Measurements from ENCODE around the gene SRP72. TPM values are rescaled to one million over a fixed set of nuclear protein-coding genes. Genes with fewer than 3 reads are reported as not detected.

The SRP72 gene, protein sequence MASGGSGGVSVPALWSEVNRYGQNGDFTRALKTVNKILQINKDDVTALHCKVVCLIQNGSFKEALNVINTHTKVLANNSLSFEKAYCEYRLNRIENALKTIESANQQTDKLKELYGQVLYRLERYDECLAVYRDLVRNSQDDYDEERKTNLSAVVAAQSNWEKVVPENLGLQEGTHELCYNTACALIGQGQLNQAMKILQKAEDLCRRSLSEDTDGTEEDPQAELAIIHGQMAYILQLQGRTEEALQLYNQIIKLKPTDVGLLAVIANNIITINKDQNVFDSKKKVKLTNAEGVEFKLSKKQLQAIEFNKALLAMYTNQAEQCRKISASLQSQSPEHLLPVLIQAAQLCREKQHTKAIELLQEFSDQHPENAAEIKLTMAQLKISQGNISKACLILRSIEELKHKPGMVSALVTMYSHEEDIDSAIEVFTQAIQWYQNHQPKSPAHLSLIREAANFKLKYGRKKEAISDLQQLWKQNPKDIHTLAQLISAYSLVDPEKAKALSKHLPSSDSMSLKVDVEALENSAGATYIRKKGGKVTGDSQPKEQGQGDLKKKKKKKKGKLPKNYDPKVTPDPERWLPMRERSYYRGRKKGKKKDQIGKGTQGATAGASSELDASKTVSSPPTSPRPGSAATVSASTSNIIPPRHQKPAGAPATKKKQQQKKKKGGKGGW
- polyA plus RNA-seq (2012; rRNA removed) = 47.6 and 69.2 TPM in 2 replicates
- 72.2 and 72.4 TPM in 2 replicates for polyA plus RNA-seq (2012; cell fraction: cytosol; rRNA removed)
- polyA plus RNA-seq (2012; cell fraction: nucleus; rRNA removed) = 20.1 and 65.7 TPM in 2 replicates

DNA sequence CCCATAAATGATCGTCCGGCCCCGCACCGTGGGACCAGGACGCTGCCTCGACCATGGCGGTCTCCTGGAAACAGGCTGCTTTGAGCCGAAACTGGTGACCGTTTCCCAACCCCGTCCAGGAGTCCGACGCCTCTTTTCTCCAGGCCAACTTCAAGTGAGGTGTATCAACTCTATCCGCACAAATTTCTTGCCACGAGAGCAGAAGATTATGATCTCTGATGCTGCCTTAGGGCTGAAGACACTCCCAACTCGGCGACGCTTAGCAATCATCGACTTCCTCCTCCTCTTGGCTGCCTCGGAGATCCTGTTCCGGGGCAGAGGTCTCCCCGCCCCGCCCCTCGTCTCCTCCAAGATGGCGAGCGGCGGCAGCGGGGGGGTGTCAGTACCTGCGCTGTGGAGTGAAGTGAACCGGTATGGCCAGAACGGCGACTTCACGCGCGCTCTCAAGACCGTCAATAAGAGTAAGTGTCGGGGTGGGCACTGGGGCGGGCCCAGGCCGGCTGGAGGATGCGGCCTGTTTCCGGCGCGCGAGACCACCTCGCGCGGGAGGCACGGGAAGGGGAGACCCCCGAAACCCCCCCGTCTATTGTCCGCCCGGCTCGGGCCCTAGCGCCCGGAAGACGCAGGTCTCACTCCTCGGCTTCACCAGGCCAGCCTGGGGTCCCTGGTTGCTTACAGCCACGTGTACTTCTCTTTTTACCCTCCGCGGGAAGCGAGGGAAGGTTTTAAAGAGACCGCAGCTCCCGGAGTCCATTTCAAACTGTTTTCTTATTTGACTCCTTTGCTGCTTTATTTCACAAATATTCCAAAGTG lies at the start of gene SRP72:
SRP72 (plus strand) TSS at position 334 of the 813 bp plus-strand sequence; CDS start at position 353, 19 bp downstream.
- peak within 1 kb of the TSS; percentile 86 for H2AFZ ChIP-seq (ENCODE audit: low read depth)
- no peaks in the 10 kb centered on the region for H3K27me3 ChIP-seq (ENCODE audit: insufficient read depth)
- WGBS (ENCODE audit: low lambda C conversion rate) = under 1% methylated on average over 53 of the region's 62 CpGs
- DNase-seq = peak; percentile 92
- peak within 1 kb of the TSS; percentile 91 to 96 for H3K27ac ChIP-seq (ENCODE audit: low read depth in 2 of 2, low read length in 1 of 2)
- peaks cover 17% of the 10 kb centered on the region for H4K20me1 ChIP-seq (ENCODE audit: insufficient read depth)
- H3K9ac ChIP-seq = peak within 1 kb of the TSS; percentile 94
- no peaks in the 10 kb centered on the region for H3F3A ChIP-seq (replicated peaks; ENCODE audit: insufficient read depth)
- H3K4me1 ChIP-seq (ENCODE audit: control insufficient read depth in 1 of 2, insufficient read depth in 2 of 2, low read depth in 1 of 2, low read length in 1 of 2) = peaks cover 0 to 18% of the 10 kb centered on the region in 2 experiments; a peak in 2 of 4 replicates
- H3K79me2 ChIP-seq (ENCODE audit: insufficient read depth) = peaks cover 99% of the 10 kb centered on the region
- H3K9me3 ChIP-seq = no peaks in the 10 kb centered on the region
- peak within 1 kb of the TSS; percentile 95 for H3K4me2 ChIP-seq
- H3K36me3 ChIP-seq (replicated peaks in 1 of 2; ENCODE audit: control insufficient read depth in 1 of 2, insufficient read depth in 2 of 2, low read length in 1 of 2) = peaks cover 20 to 35% of the 10 kb centered on the region in 2 experiments
- POLR2A ChIA-PET = interaction anchor here (0.7 to 1.9 kb wide), 3 partner anchors 11 to 63 kb away, joined by 3 to 8 read pairs (median 7); partner anchors contain the start of genes PAICS and PPAT
- H3K9me2 ChIP-seq = no peaks in the 10 kb centered on the region
- CTCF ChIA-PET = interaction anchor here (0.9 to 1.2 kb wide), 2 partner anchors 10 to 77 kb away, joined by 5 to 10 read pairs; no protein-coding TSS in a partner anchor
- H3K4me3 ChIP-seq (ENCODE audit: low read depth in 2 of 2, low read length in 1 of 2) = peak within 1 kb of the TSS; percentile 75 to 80
- TF ChIP-seq, protein P1, sequence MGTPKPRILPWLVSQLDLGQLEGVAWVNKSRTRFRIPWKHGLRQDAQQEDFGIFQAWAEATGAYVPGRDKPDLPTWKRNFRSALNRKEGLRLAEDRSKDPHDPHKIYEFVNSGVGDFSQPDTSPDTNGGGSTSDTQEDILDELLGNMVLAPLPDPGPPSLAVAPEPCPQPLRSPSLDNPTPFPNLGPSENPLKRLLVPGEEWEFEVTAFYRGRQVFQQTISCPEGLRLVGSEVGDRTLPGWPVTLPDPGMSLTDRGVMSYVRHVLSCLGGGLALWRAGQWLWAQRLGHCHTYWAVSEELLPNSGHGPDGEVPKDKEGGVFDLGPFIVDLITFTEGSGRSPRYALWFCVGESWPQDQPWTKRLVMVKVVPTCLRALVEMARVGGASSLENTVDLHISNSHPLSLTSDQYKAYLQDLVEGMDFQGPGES (IDR thresholded peaks at IDR 0.05; ENCODE audit: low read depth, low read length) = no peak
- TF ChIP-seq TEAD4 (IDR thresholded peaks at IDR 0.05; ENCODE audit: borderline replicate concordance, insufficient read depth) (no peak), EP300 (IDR thresholded peaks at IDR 0.05; ENCODE audit: borderline replicate concordance in 1 of 2, low read depth in 1 of 2, low read length in 1 of 2) (no peak), TAF1 (IDR thresholded peaks at IDR 0.05; ENCODE audit: borderline replicate concordance, low read depth, low read length) (peak; percentile 94), RXRA (IDR thresholded peaks at IDR 0.05; ENCODE audit: borderline replicate concordance, low read depth) (no peak), NFIC (IDR thresholded peaks at IDR 0.05; ENCODE audit: borderline replicate concordance) (no peak; the same call in 1 of the 2 replicates), FOXJ3 (CRISPR knock-in tag; IDR thresholded peaks at IDR 0.05) (no peak), MXI1 (IDR thresholded peaks at IDR 0.05; ENCODE audit: low read depth, low read length) (peak; percentile 90), SMC3 (IDR thresholded peaks at IDR 0.05; ENCODE audit: low read depth, low read length) (no peak), GATA2 (CRISPR knock-in tag; IDR thresholded peaks at IDR 0.05) (peak; percentile 81), RCOR1 (IDR thresholded peaks at IDR 0.05; ENCODE audit: low read length) (no peak), JUND (IDR thresholded peaks at IDR 0.05) (no peak), CHD2 (IDR thresholded peaks at IDR 0.05; ENCODE audit: low read length, partially characterized antibody) (peak; percentile 62), POLR2AphosphoS5 (IDR thresholded peaks at IDR 0.05; ENCODE audit: low read depth, low read length) (peak; percentile 97), GABPA (IDR thresholded peaks at IDR 0.05; ENCODE audit: low read depth) (peak; percentile 91)
- TF ChIP-seq, protein P2, sequence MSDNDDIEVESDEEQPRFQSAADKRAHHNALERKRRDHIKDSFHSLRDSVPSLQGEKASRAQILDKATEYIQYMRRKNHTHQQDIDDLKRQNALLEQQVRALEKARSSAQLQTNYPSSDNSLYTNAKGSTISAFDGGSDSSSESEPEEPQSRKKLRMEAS (IDR thresholded peaks at IDR 0.05; ENCODE audit: low read depth) = peak; percentile 61
- TF ChIP-seq, protein P3, sequence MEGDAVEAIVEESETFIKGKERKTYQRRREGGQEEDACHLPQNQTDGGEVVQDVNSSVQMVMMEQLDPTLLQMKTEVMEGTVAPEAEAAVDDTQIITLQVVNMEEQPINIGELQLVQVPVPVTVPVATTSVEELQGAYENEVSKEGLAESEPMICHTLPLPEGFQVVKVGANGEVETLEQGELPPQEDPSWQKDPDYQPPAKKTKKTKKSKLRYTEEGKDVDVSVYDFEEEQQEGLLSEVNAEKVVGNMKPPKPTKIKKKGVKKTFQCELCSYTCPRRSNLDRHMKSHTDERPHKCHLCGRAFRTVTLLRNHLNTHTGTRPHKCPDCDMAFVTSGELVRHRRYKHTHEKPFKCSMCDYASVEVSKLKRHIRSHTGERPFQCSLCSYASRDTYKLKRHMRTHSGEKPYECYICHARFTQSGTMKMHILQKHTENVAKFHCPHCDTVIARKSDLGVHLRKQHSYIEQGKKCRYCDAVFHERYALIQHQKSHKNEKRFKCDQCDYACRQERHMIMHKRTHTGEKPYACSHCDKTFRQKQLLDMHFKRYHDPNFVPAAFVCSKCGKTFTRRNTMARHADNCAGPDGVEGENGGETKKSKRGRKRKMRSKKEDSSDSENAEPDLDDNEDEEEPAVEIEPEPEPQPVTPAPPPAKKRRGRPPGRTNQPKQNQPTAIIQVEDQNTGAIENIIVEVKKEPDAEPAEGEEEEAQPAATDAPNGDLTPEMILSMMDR (IDR thresholded peaks at IDR 0.05) = no peak
- TF ChIP-seq, protein P4, sequence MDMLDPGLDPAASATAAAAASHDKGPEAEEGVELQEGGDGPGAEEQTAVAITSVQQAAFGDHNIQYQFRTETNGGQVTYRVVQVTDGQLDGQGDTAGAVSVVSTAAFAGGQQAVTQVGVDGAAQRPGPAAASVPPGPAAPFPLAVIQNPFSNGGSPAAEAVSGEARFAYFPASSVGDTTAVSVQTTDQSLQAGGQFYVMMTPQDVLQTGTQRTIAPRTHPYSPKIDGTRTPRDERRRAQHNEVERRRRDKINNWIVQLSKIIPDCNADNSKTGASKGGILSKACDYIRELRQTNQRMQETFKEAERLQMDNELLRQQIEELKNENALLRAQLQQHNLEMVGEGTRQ (IDR thresholded peaks at IDR 0.05; ENCODE audit: borderline replicate concordance, low read depth, low read length) = no peak
- TF ChIP-seq, protein P5, sequence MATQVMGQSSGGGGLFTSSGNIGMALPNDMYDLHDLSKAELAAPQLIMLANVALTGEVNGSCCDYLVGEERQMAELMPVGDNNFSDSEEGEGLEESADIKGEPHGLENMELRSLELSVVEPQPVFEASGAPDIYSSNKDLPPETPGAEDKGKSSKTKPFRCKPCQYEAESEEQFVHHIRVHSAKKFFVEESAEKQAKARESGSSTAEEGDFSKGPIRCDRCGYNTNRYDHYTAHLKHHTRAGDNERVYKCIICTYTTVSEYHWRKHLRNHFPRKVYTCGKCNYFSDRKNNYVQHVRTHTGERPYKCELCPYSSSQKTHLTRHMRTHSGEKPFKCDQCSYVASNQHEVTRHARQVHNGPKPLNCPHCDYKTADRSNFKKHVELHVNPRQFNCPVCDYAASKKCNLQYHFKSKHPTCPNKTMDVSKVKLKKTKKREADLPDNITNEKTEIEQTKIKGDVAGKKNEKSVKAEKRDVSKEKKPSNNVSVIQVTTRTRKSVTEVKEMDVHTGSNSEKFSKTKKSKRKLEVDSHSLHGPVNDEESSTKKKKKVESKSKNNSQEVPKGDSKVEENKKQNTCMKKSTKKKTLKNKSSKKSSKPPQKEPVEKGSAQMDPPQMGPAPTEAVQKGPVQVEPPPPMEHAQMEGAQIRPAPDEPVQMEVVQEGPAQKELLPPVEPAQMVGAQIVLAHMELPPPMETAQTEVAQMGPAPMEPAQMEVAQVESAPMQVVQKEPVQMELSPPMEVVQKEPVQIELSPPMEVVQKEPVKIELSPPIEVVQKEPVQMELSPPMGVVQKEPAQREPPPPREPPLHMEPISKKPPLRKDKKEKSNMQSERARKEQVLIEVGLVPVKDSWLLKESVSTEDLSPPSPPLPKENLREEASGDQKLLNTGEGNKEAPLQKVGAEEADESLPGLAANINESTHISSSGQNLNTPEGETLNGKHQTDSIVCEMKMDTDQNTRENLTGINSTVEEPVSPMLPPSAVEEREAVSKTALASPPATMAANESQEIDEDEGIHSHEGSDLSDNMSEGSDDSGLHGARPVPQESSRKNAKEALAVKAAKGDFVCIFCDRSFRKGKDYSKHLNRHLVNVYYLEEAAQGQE (IDR thresholded peaks at IDR 0.05; ENCODE audit: low read depth, low read length) = peak; percentile 12; the same call in 1 of the 2 replicates
